HG02623 (cell line): ENCODE measurements around the gene TM7SF3.
A peak's percentile ranks its signal among the peaks of the same experiment; 100 is the strongest.
"Not testable (repeated sequence)": the region's sequence is repeated elsewhere in the genome, so short reads cannot be mapped to it uniquely, and the experiment has no call there.

Source experiments
- ATAC-seq: cut with Tn5 transposase; IDR thresholded peaks from one replicate; pipeline ENCODE4 v1.9.1; 2021; ENCODE audit warnings: moderate library complexity; ENCODE audit not compliant: unreplicated experiment

Gene TM7SF3

DNA sequence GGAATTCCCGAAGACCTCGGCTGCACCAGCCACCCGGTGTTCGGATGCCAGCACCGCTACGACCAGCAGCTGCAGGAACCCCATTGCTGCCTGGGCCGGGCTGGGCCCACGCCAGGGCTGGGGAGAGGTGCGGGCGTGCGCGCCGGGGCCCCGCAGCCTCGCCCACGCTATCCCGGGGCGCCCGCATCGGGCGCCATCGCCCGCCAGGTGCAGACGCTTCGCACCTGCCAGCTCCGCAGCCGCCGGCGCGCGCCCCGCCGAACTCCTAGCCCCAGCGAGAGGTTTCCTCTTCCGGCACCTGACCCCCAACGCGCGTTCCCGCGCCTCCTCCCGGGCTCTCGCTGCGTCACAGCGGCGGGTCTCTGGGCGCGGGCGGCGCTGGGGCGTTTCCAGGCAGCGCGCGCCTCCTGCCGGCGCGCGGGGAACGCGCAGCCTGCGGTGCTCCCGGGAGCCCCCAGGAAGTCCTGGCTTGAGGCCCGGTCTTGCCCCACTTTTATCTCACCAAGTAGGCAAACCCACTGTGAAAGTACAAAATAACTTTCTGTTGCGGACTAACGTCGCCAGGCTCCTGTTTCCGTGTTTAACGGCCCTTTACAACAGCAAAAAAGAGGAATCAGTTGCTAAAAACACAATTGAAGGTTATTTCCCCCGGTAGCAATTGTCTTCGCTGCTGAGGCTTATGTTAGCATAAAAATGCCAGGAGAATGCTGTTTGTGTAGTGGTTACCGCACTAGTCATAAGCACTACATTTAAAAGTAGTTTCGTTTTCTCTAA is at the start of gene TM7SF3:
Gene TM7SF3, minus strand, starts transcription at position 300 of the 774 bp plus-strand sequence. Its CDS starts 216 bp downstream, at position 84.
- ATAC-seq = peak; percentile 78

- ATAC-seq = no peak
Observed at GRCh38 chr12:27063250-27063851, 49.2 kb upstream of the TM7SF3 start.

DNA sequence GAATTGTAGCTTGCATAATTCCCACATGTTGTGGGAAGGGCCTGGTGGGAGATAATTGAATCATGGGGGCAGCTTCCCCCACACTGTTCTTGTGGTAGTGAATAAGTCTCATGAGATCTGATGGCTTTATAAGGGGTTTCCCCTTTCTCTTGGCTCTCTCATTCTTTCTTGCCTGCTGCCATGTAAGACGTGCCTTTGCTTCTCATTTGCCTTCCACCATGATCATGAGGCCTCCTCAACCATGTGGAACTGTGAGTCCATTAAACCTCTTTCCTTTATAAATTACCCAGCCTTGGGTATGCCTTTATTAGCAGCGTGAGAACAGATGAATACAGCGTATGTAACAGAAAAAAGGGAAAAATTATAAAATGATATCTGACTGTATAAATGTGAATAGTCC is 47.1 kb upstream of the TM7SF3 start:
- no peak for ATAC-seq

- ATAC-seq = no peak
Observed at GRCh38 chr12:27060740-27061139, 46.6 kb upstream of the TM7SF3 start.

DNA sequence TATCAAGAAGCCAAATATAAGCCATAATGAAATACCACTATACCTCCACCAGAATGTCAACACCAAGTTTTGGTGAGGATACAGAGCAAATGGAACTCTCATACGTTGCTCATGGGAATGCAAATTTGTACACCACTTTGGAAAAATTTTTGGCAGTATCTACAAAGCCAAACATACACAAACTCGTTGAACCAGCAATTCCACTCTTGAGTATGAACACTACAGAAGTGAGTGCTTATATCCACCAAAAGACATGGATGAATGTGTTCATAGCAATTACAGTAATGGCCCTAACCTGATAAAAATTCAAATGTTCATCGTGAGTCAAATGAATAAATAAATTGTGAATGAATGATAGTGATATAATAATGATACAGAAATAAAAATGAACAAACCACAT is 43.4 kb upstream of the TM7SF3 start:
- ATAC-seq = no peak

DNA sequence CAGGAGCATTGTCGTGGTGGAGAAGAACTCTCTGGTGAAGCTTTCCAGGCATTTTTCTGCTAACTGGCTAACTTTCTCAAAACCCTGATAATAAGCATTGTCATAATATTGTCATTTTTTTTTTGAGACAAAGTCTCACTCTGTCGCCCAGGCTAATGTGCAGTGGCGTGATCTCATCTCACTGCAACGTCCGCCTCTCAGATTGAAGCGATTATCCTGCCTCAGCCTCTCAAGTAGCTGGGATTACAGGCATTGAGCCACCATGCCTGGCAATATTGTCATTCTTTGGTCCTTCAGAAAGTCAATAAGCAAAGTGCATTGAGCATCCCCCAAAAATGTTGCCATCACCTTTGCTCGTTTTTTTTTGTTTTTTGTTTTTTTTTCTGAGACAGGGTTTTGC is 41.8 kb upstream of the TM7SF3 start:
- ATAC-seq = no peak

DNA sequence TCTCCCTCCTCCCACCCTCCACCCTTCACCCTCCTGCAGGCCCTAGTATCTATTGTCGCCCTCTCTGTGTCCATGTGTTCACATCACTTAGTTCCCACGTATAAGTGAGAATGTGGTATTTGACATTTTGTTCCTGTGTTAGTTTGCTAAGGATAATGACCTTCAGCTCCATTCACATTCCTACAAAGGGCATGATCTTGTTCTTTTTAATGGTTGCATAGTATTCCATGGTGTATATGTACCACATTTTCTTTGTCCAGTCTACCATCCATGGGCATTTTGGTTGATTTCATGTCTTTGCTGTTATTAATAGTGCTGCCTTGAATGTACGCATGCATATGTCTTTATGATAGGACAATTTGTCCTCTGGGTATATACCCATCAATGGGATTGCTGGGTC is 38.6 kb upstream of the TM7SF3 start:
- ATAC-seq = no peak

DNA sequence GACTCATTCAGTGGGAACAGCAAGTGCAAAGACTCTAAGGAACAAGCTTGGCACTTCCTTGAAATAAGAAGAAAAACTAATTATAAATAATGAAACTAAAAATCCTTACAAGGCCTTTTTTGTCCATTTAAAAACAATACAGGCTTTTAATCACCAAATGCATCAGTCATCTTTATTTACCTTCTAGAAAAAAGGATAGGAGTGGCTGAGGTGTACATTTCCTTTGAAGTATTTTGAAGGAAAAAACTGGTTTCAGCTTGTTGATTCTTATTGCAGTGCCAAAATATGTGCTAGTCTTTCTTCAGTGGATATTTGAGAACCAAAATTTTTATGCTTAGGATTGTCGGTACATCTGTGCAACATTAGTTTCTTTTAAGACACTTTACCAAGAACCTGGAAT is 38.0 kb upstream of the TM7SF3 start:
- ATAC-seq = no peak

DNA sequence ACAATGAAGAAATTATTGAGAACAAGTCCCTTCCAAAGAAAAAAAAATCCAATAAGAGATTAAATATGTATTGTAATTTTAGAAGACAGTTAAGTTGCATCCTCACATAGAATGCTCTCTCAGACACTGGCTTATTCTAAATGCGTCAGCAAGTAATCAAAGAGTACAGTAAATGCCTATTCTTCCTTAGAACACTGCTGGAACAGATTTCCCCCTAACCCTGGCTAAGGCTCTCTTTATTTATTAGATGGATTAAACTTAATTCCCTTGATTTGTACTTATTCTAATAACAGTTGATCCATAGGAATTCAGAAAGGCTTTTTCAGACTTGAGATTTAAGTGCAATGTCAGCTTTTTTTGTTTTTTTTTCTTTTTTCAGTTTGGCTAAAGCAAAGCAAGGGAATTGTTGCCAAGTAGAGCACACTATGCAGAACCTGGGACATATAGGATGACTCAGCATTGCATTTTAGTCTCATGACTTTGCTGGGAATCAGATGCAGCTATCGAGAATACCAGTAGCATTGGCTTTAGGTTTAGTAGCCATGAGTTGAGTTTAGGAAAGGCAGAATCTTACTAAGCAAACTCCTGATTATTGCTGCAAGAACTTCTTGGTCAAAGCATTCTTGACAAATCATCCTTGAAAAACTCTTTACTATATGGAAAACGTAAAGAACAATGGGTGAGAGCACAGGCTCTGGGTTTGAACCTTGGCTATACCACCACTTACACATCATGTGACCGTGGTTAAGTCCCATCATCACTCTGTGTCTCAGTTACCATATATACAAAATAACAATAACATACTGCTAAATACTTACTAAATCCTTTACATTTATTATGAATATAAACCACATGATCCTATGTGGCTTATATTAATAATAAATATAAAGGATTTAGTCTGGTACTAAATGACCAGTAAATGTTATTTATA is 34.9 kb upstream of the TM7SF3 start:
- ATAC-seq = no peak

- not testable (repeated sequence) for ATAC-seq
Observed at GRCh38 chr12:27042018-27042417, 27.8 kb upstream of the TM7SF3 start.

GRCh38 chr12:27040637-27041036 is 26.5 kb upstream of the TM7SF3 start:
- not testable (repeated sequence) for ATAC-seq

- no peak for ATAC-seq
Observed at GRCh38 chr12:27034607-27035293, 20.6 kb upstream of the TM7SF3 start.

- no peak for ATAC-seq
Observed at GRCh38 chr12:27032679-27033078, 18.5 kb upstream of the TM7SF3 start.

- ATAC-seq = no peak
Observed at GRCh38 chr12:27031531-27031930, 17.3 kb upstream of the TM7SF3 start.

DNA sequence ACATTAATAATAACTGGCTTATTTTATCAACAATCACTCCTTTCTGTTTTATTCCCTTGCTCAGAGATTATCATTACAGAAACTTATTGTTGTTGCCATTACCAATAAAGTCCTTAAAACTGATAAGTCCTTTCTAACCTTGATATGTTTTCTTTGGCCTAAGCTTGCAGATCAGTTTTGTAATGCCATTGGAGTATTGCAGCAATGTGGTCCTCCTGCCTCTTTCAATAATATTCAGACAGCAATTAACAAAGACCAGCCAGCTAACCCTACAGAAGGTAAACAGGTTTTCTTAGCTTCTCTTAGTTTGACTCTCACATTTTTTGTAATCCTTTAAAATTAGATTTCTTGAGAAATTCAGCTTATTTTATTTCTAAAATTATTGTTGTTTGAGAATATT is 12.1 kb upstream of the TM7SF3 start:
- no peak for ATAC-seq

GRCh38 chr12:27025116-27025515 is 10.9 kb upstream of the TM7SF3 start:
- ATAC-seq = no peak

- no peak for ATAC-seq
Observed at GRCh38 chr12:27024291-27024690, 10.1 kb upstream of the TM7SF3 start.

- ATAC-seq = no peak
Observed at GRCh38 chr12:27020761-27021160, 6.6 kb upstream of the TM7SF3 start.

GRCh38 chr12:27018037-27018436 is 3.9 kb upstream of the TM7SF3 start:
- no peak for ATAC-seq

- ATAC-seq = not testable (repeated sequence)
Observed at GRCh38 chr12:27017163-27017823, 3.1 kb upstream of the TM7SF3 start.

DNA sequence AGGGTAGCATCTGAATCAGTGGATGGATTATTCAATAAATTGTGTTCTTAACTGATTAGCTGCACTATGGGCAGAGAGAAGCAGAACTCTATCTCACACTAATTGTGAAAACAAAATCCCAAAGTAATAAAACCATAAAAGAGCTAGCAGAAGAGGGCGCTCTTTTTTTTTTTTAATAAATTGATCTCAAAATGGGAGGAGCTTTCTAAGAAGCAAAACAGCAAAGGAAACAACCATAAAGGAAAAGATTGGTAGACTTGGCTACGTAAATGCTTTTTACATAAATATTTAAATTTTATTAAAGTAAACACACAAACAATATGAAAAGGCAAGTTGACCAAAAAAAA is 1.5 kb upstream of the TM7SF3 start:
- ATAC-seq = no peak
